HG03103 (cell line): ENCODE measurements around the gene OR9G4.

Source experiments
- ATAC-seq: cut with Tn5 transposase; IDR thresholded peaks from one replicate; pipeline ENCODE4 v1.9.1; 2021; ENCODE audit warnings: low read depth; ENCODE audit not compliant: unreplicated experiment

OR9G4 gene

DNA sequence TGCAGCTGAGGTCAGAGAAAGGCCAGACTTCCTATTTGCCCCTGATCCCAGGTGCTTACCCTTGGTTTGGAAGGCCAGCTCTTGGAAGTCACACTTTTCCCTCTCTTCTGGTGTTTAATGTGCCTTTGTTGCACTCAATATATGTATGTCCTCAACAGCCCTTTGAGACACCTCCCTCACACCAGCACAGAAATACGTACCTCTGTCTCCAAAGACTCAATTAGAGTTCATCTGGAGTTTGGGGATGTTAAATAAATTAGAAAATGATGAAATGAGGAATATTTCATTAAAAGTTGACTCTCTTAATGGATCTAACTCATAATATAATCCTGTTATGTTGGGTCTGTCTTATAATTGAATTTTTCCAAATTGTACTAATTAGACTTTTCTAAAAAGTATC is at the start of gene OR9G4:
TSS of gene OR9G4 (minus strand) at position 101 of the 400 bp plus-strand sequence. CDS start 4,931 bp downstream, outside the sequence.
- ATAC-seq = no peak

DNA sequence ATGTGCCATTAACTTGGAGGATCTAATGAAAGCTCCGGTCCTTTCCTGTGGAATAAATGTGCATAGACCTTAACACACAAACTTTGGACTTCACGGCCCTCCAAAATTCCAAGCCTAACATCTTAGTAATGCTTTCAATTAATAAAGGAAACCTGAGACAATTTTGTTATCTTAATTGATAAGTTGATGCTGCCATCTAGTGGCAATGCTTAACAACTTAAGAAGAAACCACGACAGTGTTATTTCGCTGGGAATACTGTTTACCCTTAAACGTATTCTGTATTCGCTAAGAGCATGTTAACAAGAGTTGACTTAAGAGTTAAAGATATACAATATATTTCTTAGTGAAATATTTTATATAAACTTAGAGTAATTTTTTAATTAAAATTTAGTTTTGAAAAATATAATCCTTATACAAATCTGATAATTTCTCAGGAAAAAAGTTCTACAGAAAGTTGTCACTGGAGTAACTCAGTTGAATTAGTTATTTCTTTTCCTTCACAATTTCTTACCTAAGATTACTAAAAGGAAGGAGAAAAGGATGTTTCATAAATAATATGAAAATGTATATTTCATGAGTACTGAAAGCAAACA is 35.0 kb upstream of the OR9G4 start:
- no peak for ATAC-seq

- ATAC-seq = peak; percentile 84
These were observed 33.8 kb upstream of the OR9G4 start for GRCh38 chr11:56782167-56782847.

DNA sequence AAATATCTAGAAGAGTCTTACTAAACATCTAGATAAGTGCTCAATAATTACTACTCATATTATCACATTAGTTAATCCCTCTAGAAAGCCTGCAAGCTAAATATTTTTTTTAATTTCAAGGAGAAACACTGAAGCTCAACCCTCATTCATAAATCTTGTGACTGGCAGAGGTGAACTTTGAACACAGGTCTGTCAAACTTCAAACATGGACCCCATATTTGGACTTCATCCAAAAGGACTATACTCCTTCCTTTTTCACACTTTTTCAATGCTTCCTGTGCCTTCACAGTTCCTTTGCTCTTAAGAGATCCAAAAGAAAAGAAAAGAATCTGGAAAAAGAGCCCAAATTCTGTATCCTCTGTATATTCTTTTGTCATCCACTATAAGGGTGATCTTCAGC is 28.3 kb upstream of the OR9G4 start:
- no peak for ATAC-seq

DNA sequence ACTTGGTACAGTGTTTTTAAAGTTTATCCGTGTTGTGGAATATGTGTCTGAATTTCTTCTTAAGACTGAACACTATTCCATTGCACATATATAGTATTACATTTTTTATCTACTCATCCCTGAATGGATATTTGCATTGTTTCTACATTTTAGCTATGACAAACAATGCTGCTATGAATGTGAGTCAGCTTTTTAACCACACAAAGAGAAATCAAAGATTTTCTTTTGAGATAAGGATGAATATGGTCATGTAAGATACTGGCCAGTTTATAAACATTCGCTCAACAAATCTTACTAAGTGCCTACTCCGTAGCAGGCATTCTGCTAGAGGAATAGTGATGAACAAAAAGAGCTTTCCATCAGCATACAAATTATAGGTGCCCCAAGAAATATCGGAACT is 16.5 kb upstream of the OR9G4 start:
- ATAC-seq = no peak

DNA sequence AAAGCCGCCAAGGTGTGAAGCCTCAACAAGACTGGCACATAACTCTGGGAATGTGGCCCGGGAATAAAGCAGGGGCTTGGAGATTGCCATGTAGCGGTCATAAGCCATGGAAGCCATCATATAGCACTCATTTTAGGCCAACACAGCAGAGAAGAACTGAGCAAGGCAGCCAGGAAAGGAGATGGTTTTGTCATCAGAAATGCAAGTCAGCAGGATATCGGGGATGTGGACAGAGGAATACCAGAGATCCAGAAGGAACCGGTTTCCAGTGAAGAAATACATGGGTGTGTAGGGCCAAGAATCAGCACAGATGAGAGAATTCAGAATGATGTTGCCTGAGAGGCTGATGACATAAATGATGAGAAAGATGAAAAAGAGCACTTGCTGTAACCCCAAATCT is 3.0 kb upstream of the OR9G4 start:
- no peak for ATAC-seq

GRCh38 chr11:56750190-56750589 is 1.7 kb upstream of the OR9G4 start:
- ATAC-seq = no peak

GRCh38 chr11:56740886-56741285 is 7.6 kb downstream of the OR9G4 start:
- no peak for ATAC-seq

GRCh38 chr11:56740107-56740506 is 8.4 kb downstream of the OR9G4 start:
- no peak for ATAC-seq

DNA sequence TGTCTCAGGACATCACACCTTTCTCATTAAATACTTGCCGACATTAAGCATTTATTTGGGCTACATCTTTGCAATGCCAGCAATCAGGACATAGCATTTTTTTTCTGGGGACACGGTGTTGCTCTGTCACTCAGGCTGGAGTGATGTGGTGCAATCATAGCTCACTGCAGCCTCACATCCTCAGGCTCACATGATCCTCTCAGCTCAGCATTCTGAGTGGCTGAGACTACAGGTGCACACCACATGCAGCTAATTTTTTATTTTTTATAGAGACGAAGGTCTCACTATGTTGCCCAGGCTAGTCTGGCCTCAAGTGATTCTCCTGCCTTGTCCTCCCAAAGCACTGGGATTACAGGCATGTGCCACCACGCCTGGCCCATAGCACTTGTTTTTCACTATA is 28.0 kb downstream of the OR9G4 start:
- no peak for ATAC-seq

DNA sequence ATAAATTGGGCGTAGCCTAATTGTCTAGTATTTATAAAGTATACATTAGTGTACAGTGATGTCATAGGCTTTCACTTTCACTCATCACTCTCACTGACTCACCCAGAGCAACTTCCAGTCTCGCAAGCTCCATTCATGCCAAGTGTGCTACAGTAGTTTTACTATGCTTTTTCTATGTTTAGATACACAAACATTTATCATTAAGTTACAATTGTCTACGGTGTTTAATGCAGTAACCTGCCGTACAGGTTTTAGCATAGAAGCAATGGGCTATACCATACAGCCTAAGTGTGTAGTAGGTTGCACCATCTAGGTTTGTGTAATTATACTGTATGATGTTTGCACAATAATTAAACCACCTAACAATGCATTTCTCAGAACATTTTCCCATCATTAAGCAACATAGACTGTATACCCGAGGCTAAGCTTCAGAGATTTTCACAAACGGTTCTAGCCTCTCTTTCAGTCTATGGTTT is 32.1 kb downstream of the OR9G4 start:
- no peak for ATAC-seq

- ATAC-seq = no peak
These were observed 34.3 kb downstream of the OR9G4 start for GRCh38 chr11:56714206-56714605.

DNA sequence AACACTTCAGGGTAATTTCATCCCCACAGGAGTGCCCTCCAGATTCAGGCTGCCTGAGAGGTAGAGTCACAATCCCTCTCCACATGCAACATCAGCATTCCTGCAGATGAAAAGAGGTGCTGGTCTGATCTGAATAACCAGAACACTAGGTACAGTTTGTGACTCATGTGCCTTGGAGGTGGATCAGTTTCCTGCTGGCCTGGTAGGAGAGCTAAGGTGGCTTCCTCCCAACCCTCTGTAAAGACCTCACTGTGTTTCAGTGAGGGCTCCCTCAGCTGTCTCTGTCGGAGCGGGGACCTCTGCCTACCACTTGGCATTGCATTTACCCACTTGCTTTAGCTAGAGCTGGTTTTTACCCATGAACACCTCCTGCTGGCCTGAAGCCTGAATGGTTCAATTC is 42.0 kb downstream of the OR9G4 start:
- ATAC-seq = no peak

GRCh38 chr11:56705784-56706396 is 42.6 kb downstream of the OR9G4 start:
- ATAC-seq = no peak

- ATAC-seq = no peak
These were observed 47.5 kb downstream of the OR9G4 start for GRCh38 chr11:56700914-56701485.

GRCh38 chr11:56700242-56700913 is 48.1 kb downstream of the OR9G4 start:
- ATAC-seq = no peak

DNA sequence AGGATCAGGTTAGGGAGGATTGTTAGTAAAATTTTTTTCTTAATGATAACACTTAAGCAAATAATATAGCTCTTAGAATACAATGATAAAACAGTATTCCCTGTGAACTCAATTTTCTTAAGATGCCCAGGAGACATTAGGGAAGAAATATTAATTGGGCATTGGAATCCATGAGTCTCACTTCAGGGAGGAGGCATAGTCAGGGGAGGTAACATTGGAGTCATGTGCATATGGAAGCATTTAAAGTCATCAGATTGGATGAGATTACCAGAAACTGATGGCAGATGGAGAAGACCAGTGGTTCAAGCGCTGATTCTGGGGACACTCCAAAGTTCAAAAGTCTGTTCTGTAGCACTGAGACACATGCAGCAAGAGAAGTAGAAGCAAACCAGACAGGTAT is 49.7 kb downstream of the OR9G4 start, which contains the start of gene OR9G1:
TSS of gene OR9G1 (plus strand) at position 301 of the 400 bp plus-strand sequence. CDS start 1,293 bp downstream, outside the sequence.
- ATAC-seq = no peak

DNA sequence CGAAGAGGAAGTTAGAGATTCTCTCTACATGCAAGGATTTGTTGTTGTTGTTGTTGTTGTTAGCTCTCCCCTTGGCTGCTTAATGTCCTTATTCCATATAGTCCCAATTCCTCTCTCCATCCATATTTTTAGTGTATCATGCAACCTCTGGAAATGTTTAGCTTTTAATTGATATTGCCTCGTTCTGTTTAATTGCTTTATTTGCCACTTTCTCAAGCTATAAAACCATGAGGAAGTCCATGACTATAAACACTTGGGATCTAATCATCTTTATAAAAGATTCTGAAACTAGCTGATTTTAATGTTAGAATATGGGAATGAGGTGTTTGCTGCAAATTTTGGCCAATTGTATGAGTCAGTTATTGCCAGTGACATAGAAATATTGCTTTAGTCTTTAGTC is 55.1 kb downstream of the OR9G4 start:
- ATAC-seq = no peak
